Measurements from ENCODE around the gene SAMD3.

- TF ChIP-seq SP1 (IDR thresholded peaks at IDR 0.05) (no peak), REST (IDR thresholded peaks at IDR 0.05) (no peak), CTCF (IDR thresholded peaks at IDR 0.05; ENCODE audit: low read depth, low read length, missing input control) (no peak), MAX (IDR thresholded peaks at IDR 0.05) (no peak), FOXA1 (IDR thresholded peaks at IDR 0.05) (no peak), YY1 (IDR thresholded peaks at IDR 0.05) (no peak), ATF3 (IDR thresholded peaks at IDR 0.05) (no peak), RAD21 (IDR thresholded peaks at IDR 0.05) (no peak)
Measured at GRCh38 chr6:130138909-130139242, 83.9 kb downstream of the SAMD3 start.
